ENCODE results near the gene MED29. TPM values are rescaled to one million over a fixed set of nuclear protein-coding genes. Genes with fewer than 3 reads are reported as not detected.

The MED29 gene
- total and polyA plus RNA-seq, 2 of the 13 experiments (the other 11 are each of a cell fraction or from before 2014, with no cell fraction given) = 14.0 to 19.7 TPM

GRCh38 chr19:39435499-39436349 lies 44.5 kb downstream of the MED29 start, which contains the start of gene RPS16 (continued):
- TF ChIP-seq RBAK (CRISPR knock-in tag; IDR thresholded peaks at IDR 0.05) (peak; percentile 45; the same call in 1 of the 2 replicates), REXO4 (CRISPR knock-in tag; IDR thresholded peaks at IDR 0.05; ENCODE audit: borderline replicate concordance) (no peak), BCL6 (CRISPR knock-in tag; IDR thresholded peaks at IDR 0.05) (peak; percentile 61), LCORL (IDR thresholded peaks at IDR 0.05) (no peak), LCORL (CRISPR knock-in tag; IDR thresholded peaks at IDR 0.05) (peak; percentile 24; the same call in 1 of the 2 replicates), ZNF788 (CRISPR knock-in tag; IDR thresholded peaks at IDR 0.05; ENCODE audit: borderline replicate concordance) (peak; percentile 81; the same call in 1 of the 2 replicates), ZNF724P (CRISPR knock-in tag; IDR thresholded peaks at IDR 0.05; ENCODE audit: borderline replicate concordance) (no peak), BRD4 (CRISPR knock-in tag; IDR thresholded peaks at IDR 0.05) (no peak), NAIF1 (CRISPR knock-in tag; IDR thresholded peaks at IDR 0.05; ENCODE audit: borderline replicate concordance) (peak; percentile 87; the same call in 1 of the 2 replicates), TFDP2 (CRISPR knock-in tag; IDR thresholded peaks at IDR 0.05) (peak; percentile 98), MAFK (conservative IDR thresholded peaks at IDR 0.05 in 1 of 2, IDR thresholded peaks at IDR 0.05 in 1 of 2; ENCODE audit: low read length in 2 of 2) (no peak), SOX6 (IDR thresholded peaks at IDR 0.05) (no peak), SOX6 (CRISPR knock-in tag; IDR thresholded peaks at IDR 0.05) (peak; percentile 48), TAF1 (CRISPR knock-in tag; IDR thresholded peaks at IDR 0.05) (peak; percentile 99), KDM5B (CRISPR knock-in tag; IDR thresholded peaks at IDR 0.05; ENCODE audit: borderline replicate concordance) (peak; percentile 73; the same call in 1 of the 2 replicates), PHB2 (IDR thresholded peaks at IDR 0.05; ENCODE audit: partially characterized antibody) (no peak), NFE2 (CRISPR knock-in tag; IDR thresholded peaks at IDR 0.05) (0 out of 2 replicates have a peak, but pooled peaks have one; percentile 11), ZNF776 (CRISPR knock-in tag; IDR thresholded peaks at IDR 0.05) (peak; percentile 84; the same call in 1 of the 2 replicates), THAP7 (CRISPR knock-in tag; IDR thresholded peaks at IDR 0.05) (peak; percentile 98), ZNF367 (CRISPR knock-in tag; IDR thresholded peaks at IDR 0.05; ENCODE audit: borderline replicate concordance) (0 out of 2 replicates have a peak, but pooled peaks have one; percentile 68), PBX3 (CRISPR knock-in tag; IDR thresholded peaks at IDR 0.05; ENCODE audit: borderline replicate concordance) (peak; percentile 66; the same call in 1 of the 2 replicates), SRSF9 (IDR thresholded peaks at IDR 0.05; ENCODE audit: borderline replicate concordance, insufficient read depth, low read depth, low read length, poor library complexity, severe bottlenecking) (no peak), HMG20A (CRISPR knock-in tag; IDR thresholded peaks at IDR 0.05; ENCODE audit: borderline replicate concordance) (no peak), HOXD1 (CRISPR knock-in tag; IDR thresholded peaks at IDR 0.05) (0 out of 2 replicates have a peak, but pooled peaks have one; percentile 46), NONO (IDR thresholded peaks at IDR 0.05) (no peak), NONO (CRISPR knock-in tag; conservative IDR thresholded peaks at IDR 0.05) (peak; percentile 98), ARNT (IDR thresholded peaks at IDR 0.05) (no peak)

Data from HepG2 (cell line).